Left ventricle myocardium inferior (tissue), 1 donor: ENCODE data around the gene IQGAP2. TPM values are rescaled to one million over a fixed set of nuclear protein-coding genes. Genes with fewer than 3 reads are reported as not detected.

Experiments used
- DNase-seq: peaks from one replicate; pipeline ENCODE4 v3.0.0-alpha.2; 2020
- H3K27ac ChIP-seq: fragments of 200-600 bp; replicated peaks from 2 replicates; pipeline ENCODE4 v1.8.0; 2021
- H3K27me3 ChIP-seq: fragments of 200-600 bp; 2 replicates; pipeline ENCODE4 v1.8.0; 2021; ENCODE audit warnings: low read depth
- H3K36me3 ChIP-seq: fragments of 200-600 bp; 2 replicates; pipeline ENCODE4 v1.8.0; 2021
- H3K4me1 ChIP-seq: fragments of 200-600 bp; 2 replicates; pipeline ENCODE4 v1.8.0; 2021
- H3K4me3 ChIP-seq: fragments of 200-600 bp; 2 replicates; pipeline ENCODE4 v1.8.0; 2021; ENCODE audit warnings: mild to moderate bottlenecking, moderate library complexity
- H3K9me3 ChIP-seq: fragments of 200-600 bp; replicated peaks from 2 replicates; pipeline ENCODE4 v1.8.0; 2021
- CTCF ChIP-seq: fragments of 200-600 bp; IDR thresholded peaks from 2 replicates; pipeline ENCODE4 v1.8.0; 2021; ENCODE audit warnings: antibody characterized with exemption, mild to moderate bottlenecking, borderline replicate concordance
- intact Hi-C: fragments of 100-400 bp; cut with micrococcal nuclease; formaldehyde crosslinking; loops from one replicate; pipeline ENCODE4 v1.11.0; 2022
- total RNA-seq: library from RNA; stranded (reverse); fragmentation: NEBNext Ultra II Directional; extraction: Animal tissue kit (Norgen Biotek cat#: 25700); gene quantifications from one replicate; pipeline ENCODE4 v1.2.1, GENCODE V29; 2021
- donor health status: DM: no; HTN: yes; CAD: no; lungs with severe emphysema.

Gene IQGAP2
- total RNA-seq, 1 donor from 2014 or later: 4.1 TPM

GRCh38 chr5:76695346-76695745, 292.3 kb downstream of the IQGAP2 start:
- TF ChIP-seq CTCF: no peak
- no peaks in the 10 kb centered on the region for H3K27me3 ChIP-seq
- no peaks in the 10 kb centered on the region for H3K36me3 ChIP-seq
- no peaks in the 10 kb centered on the region for H3K9me3 ChIP-seq
- intact Hi-C loops: no loop called here
- no peak overlapping the region for H3K27ac ChIP-seq
- peaks cover 23% of the 10 kb centered on the region for H3K4me1 ChIP-seq
- DNase-seq: no peak
- H3K4me3 ChIP-seq: no peak overlapping the region

- H3K27me3 ChIP-seq: no peaks in the 10 kb centered on the region
- TF ChIP-seq CTCF: no peak
- no peak overlapping the region for H3K27ac ChIP-seq
- no peaks in the 10 kb centered on the region for H3K9me3 ChIP-seq
- peaks cover 14% of the 10 kb centered on the region for H3K4me1 ChIP-seq
- no peak for DNase-seq
- H3K4me3 ChIP-seq: no peak overlapping the region
- intact Hi-C loops: no loop called here
- H3K36me3 ChIP-seq: no peaks in the 10 kb centered on the region
Measured at GRCh38 chr5:76696251-76696650, 293.2 kb downstream of the IQGAP2 start.

- no peak overlapping the region for H3K4me3 ChIP-seq
- DNase-seq: no peak
- H3K9me3 ChIP-seq: no peaks in the 10 kb centered on the region
- intact Hi-C loops: no loop called here
- H3K27me3 ChIP-seq: no peaks in the 10 kb centered on the region
- H3K27ac ChIP-seq: no peak overlapping the region
- TF ChIP-seq CTCF: no peak
- H3K36me3 ChIP-seq: no peaks in the 10 kb centered on the region
- peaks cover 6% of the 10 kb centered on the region for H3K4me1 ChIP-seq
Measured at GRCh38 chr5:76697670-76698069, 294.6 kb downstream of the IQGAP2 start.

GRCh38 chr5:76700571-76700970, 297.5 kb downstream of the IQGAP2 start:
- no peak for TF ChIP-seq CTCF
- H3K36me3 ChIP-seq: no peaks in the 10 kb centered on the region
- intact Hi-C loops: no loop called here
- no peak overlapping the region for H3K27ac ChIP-seq
- peaks cover 10% of the 10 kb centered on the region for H3K4me1 ChIP-seq
- H3K27me3 ChIP-seq: no peaks in the 10 kb centered on the region
- no peak for DNase-seq
- H3K9me3 ChIP-seq: no peaks in the 10 kb centered on the region
- no peak overlapping the region for H3K4me3 ChIP-seq

- DNase-seq: no peak
- no peaks in the 10 kb centered on the region for H3K36me3 ChIP-seq
- H3K27me3 ChIP-seq: no peaks in the 10 kb centered on the region
- H3K4me3 ChIP-seq: no peak overlapping the region
- no peak for TF ChIP-seq CTCF
- H3K27ac ChIP-seq: no peak overlapping the region
- H3K4me1 ChIP-seq: peaks cover 9% of the 10 kb centered on the region
- no peaks in the 10 kb centered on the region for H3K9me3 ChIP-seq
- intact Hi-C loops: no loop called here
Measured at GRCh38 chr5:76701298-76701697, 298.2 kb downstream of the IQGAP2 start.

GRCh38 chr5:76703707-76704106, 300.6 kb downstream of the IQGAP2 start:
- no peak for TF ChIP-seq CTCF
- H3K4me3 ChIP-seq: no peak overlapping the region
- H3K9me3 ChIP-seq: no peaks in the 10 kb centered on the region
- H3K27me3 ChIP-seq: peaks cover 3% of the 10 kb centered on the region
- H3K27ac ChIP-seq: no peak overlapping the region
- H3K36me3 ChIP-seq: no peaks in the 10 kb centered on the region
- peaks cover 6% of the 10 kb centered on the region for H3K4me1 ChIP-seq
- intact Hi-C loops: no loop called here
- DNase-seq: no peak
